ENCODE data around the gene BAIAP2.

GRCh38 chr17:81144423-81144781, 109.5 kb downstream of the BAIAP2 start:
- TF ChIP-seq CTCF (conservative IDR thresholded peaks at IDR 0.05): no peak
- no peak for TF ChIP-seq ZFX (IDR thresholded peaks at IDR 0.05)

Measured in C4-2B (cell line).